SHP77 treated with DMSO at 0.1 percent for 48 hours (cell line): Measurements from ENCODE around the gene RBMX2.
"Not testable (repeated sequence)": the region's sequence is repeated elsewhere in the genome, so short reads cannot be mapped to it uniquely, and the experiment has no call there.

Experiments
- DNase-seq: peaks from one replicate; lab custom pipeline; 2025; lab: John Stamatoyannopoulos, UW

RBMX2 gene

GRCh38 chrX:130401415-130402207 lies at the start of gene RBMX2:
RBMX2 (plus strand) TSS chrX:130401987; CDS start chrX:130402033, 46 bp downstream.
- peak; percentile 55 for DNase-seq

GRCh38 chrX:130352050-130352449 lies 49.7 kb upstream of the RBMX2 start:
- not testable (repeated sequence) for DNase-seq

GRCh38 chrX:130376077-130376476 lies 25.7 kb upstream of the RBMX2 start:
- no peak for DNase-seq

- DNase-seq = no peak
Observed at GRCh38 chrX:130378024-130378669, 23.6 kb upstream of the RBMX2 start.

- DNase-seq = no peak
Observed at GRCh38 chrX:130385520-130385919, 16.3 kb upstream of the RBMX2 start, which contains the start of gene GPR119. GPR119 (minus strand) TSS chrX:130385674; CDS start chrX:130385447, 227 bp downstream.

- DNase-seq = no peak
Observed at GRCh38 chrX:130386408-130386808, 15.4 kb upstream of the RBMX2 start.

- no peak for DNase-seq
Observed at GRCh38 chrX:130393451-130394074, 8.2 kb upstream of the RBMX2 start.

- DNase-seq = no peak
Observed at GRCh38 chrX:130395341-130395740, 6.4 kb upstream of the RBMX2 start.

GRCh38 chrX:130402208-130402684 lies 459 bp downstream of the RBMX2 start:
- no peak for DNase-seq

- no peak for DNase-seq
Observed at GRCh38 chrX:130413415-130413814, 11.6 kb downstream of the RBMX2 start.

GRCh38 chrX:130414800-130415199 lies 13.0 kb downstream of the RBMX2 start:
- DNase-seq = no peak

- DNase-seq = no peak
Observed at GRCh38 chrX:130415201-130415600, 13.4 kb downstream of the RBMX2 start.

GRCh38 chrX:130416785-130417184 lies 15.0 kb downstream of the RBMX2 start:
- no peak for DNase-seq

- no peak for DNase-seq
Observed at GRCh38 chrX:130418066-130418465, 16.3 kb downstream of the RBMX2 start.

- no peak for DNase-seq
Observed at GRCh38 chrX:130418740-130419139, 17.0 kb downstream of the RBMX2 start.

GRCh38 chrX:130419263-130419662 lies 17.5 kb downstream of the RBMX2 start:
- DNase-seq = no peak

- DNase-seq = no peak
Observed at GRCh38 chrX:130426531-130426930, 24.7 kb downstream of the RBMX2 start.

- DNase-seq = not testable (repeated sequence)
Observed at GRCh38 chrX:130429236-130429635, 27.4 kb downstream of the RBMX2 start.

GRCh38 chrX:130435937-130436336 lies 34.1 kb downstream of the RBMX2 start:
- no peak for DNase-seq

- not testable (repeated sequence) for DNase-seq
Observed at GRCh38 chrX:130437996-130438395, 36.2 kb downstream of the RBMX2 start.

- no peak for DNase-seq
Observed at GRCh38 chrX:130443875-130444274, 42.1 kb downstream of the RBMX2 start.

GRCh38 chrX:130444641-130445336 lies 43.0 kb downstream of the RBMX2 start:
- DNase-seq = no peak
